KMS-11 (cell line): ENCODE measurements around the gene LARP4B.

Experiments used
- H2AFZ ChIP-seq: fragments of 200-600 bp; sonication (generic); 2 replicates; pipeline ENCODE4 v1.6.1; 2016; ENCODE audit warnings: antibody characterized with exemption, mixed run types, low read depth
- H3K27ac ChIP-seq: fragments of 200-600 bp; sonication (generic); 2 replicates; pipeline ENCODE4 v1.6.1; 2016; ENCODE audit warnings: mild to moderate bottlenecking, mixed run types
- H3K27me3 ChIP-seq: fragments of 200-600 bp; sonication (generic); 2 replicates; pipeline ENCODE4 v1.6.1; 2017; ENCODE audit warnings: mild to moderate bottlenecking, low read depth, mixed run types, moderate library complexity; ENCODE audit not compliant: insufficient read depth
- H3K36me3 ChIP-seq: fragments of 200-600 bp; sonication (generic); 2 replicates; pipeline ENCODE4 v1.6.1; 2017; ENCODE audit warnings: mild to moderate bottlenecking, mixed run types; ENCODE audit not compliant: insufficient read depth
- H3K4me1 ChIP-seq: fragments of 200-600 bp; sonication (generic); 2 replicates; pipeline ENCODE4 v1.6.1; 2016; ENCODE audit warnings: mild to moderate bottlenecking, low read depth, mixed run types; ENCODE audit not compliant: poor library complexity, severe bottlenecking
- H3K4me2 ChIP-seq: fragments of 200-600 bp; sonication (generic); 2 replicates; pipeline ENCODE4 v1.7.0; 2016; ENCODE audit warnings: mild to moderate bottlenecking, mixed run types
- H3K4me3 ChIP-seq: fragments of 200-600 bp; sonication (generic); IDR thresholded peaks from 2 replicates; pipeline ENCODE4 v1.6.1; 2017; ENCODE audit warnings: low read depth, low read length, mixed read lengths; ENCODE audit not compliant: insufficient read depth
- H3K79me2 ChIP-seq: fragments of 200-600 bp; sonication (generic); 2 replicates; pipeline ENCODE4 v1.6.1; 2016; ENCODE audit warnings: low read depth, mixed run types; ENCODE audit not compliant: insufficient read depth
- H3K9ac ChIP-seq: fragments of 200-600 bp; sonication (generic); 2 replicates; pipeline ENCODE4 v1.6.1; 2016; ENCODE audit warnings: mild to moderate bottlenecking, mixed run types
- H4K20me1 ChIP-seq: fragments of 200-600 bp; sonication (generic); 2 replicates; pipeline ENCODE4 v1.6.1; 2016; ENCODE audit warnings: mild to moderate bottlenecking, mixed run types; ENCODE audit not compliant: insufficient read depth
- TF ChIP-seq, protein P1 (sequence below): fragments of 200-600 bp; sonication (generic); conservative IDR thresholded peaks from 2 replicates; pipeline ENCODE4 v1.6.1; 2017; ENCODE audit warnings: low read depth, mild to moderate bottlenecking, antibody characterized with exemption, low read length, moderate library complexity, mixed read lengths

The LARP4B gene

DNA sequence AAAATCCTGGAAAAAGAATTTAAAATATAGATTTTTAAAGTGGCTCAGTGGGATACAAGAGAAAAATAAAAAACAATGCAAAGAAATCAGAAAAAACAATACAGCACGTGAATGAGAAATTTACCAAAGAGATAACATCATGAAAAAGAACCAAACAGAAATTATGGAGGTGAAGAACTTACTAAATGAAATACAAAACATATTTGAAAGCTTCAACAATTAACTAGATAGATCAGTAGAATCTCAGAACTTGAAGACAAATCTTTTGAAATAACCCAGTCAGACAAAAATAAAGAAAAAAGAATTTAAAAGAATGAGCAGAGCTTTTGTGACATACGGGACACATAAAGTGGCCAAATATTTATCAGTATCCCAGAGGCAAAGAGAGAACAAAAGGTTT, 170.9 kb downstream of the LARP4B start:
- no peaks in the 10 kb centered on the region for H3K36me3 ChIP-seq
- H3K4me1 ChIP-seq = peaks cover 12% of the 10 kb centered on the region
- no peak overlapping the region for H3K27ac ChIP-seq
- no peaks in the 10 kb centered on the region for H4K20me1 ChIP-seq
- H3K27me3 ChIP-seq = no peaks in the 10 kb centered on the region
- H3K4me3 ChIP-seq = no peak overlapping the region
- H3K4me2 ChIP-seq = 0 out of 2 replicates have a peak overlapping the region, but pooled peaks have one; percentile 1
- TF ChIP-seq, protein P1, sequence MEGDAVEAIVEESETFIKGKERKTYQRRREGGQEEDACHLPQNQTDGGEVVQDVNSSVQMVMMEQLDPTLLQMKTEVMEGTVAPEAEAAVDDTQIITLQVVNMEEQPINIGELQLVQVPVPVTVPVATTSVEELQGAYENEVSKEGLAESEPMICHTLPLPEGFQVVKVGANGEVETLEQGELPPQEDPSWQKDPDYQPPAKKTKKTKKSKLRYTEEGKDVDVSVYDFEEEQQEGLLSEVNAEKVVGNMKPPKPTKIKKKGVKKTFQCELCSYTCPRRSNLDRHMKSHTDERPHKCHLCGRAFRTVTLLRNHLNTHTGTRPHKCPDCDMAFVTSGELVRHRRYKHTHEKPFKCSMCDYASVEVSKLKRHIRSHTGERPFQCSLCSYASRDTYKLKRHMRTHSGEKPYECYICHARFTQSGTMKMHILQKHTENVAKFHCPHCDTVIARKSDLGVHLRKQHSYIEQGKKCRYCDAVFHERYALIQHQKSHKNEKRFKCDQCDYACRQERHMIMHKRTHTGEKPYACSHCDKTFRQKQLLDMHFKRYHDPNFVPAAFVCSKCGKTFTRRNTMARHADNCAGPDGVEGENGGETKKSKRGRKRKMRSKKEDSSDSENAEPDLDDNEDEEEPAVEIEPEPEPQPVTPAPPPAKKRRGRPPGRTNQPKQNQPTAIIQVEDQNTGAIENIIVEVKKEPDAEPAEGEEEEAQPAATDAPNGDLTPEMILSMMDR = no peak
- H2AFZ ChIP-seq = no peak overlapping the region
- no peaks in the 10 kb centered on the region for H3K79me2 ChIP-seq
- no peak overlapping the region for H3K9ac ChIP-seq

DNA sequence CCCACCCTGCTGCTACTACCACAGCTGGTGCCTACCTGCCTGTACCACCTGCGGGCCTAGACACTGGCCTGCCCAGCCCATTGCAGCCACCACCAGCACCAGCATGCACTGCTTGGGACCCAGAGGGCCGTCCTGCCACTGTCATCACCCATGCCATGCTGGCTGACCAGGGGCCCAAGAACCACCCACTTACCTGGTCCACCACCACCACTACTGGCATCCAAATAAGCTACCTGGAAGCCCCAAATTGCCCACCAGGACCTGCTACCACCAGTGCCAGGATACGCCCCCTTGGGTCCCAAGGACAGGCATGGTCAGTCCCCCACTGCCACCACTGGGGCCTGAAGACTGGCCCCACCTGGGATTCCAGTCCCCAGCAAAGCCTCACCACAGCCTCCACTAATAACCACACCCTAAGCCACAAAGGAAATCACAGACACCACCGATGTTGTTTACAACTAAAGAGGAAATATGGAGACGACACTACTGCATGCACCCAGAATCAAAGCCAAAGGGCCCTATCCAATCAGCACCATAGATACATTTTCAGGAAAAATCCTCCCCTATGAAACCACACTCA, 171.5 kb downstream of the LARP4B start:
- Histone ChIP-seq H2AFZ (no peak overlapping the region), H3K27me3 (no peaks in the 10 kb centered on the region), H4K20me1 (no peaks in the 10 kb centered on the region), H3K9ac (no peak overlapping the region), H3K4me1 (peaks cover 12% of the 10 kb centered on the region), H3K4me3 (no peak overlapping the region), H3K79me2 (no peaks in the 10 kb centered on the region), H3K4me2 (0 out of 2 replicates have a peak overlapping the region, but pooled peaks have one; percentile 1), H3K27ac (no peak overlapping the region), H3K36me3 (no peaks in the 10 kb centered on the region)
- TF ChIP-seq, protein P1 = no peak
